Natural killer cell (primary cell): ENCODE data around the gene NUDT2. TPM values are rescaled to one million over a fixed set of nuclear protein-coding genes. Genes with fewer than 3 reads are reported as not detected.

Experiments
- ATAC-seq, 3 donors: fragments of 150-1000 bp in 2 of 3; fragments of 200-7000 bp in 1 of 3; cut with Tn5 transposase; 1 replicate in 1 of 3; 2 replicates in 2 of 3; pipeline ENCODE4 v1.10.0; 2021; ENCODE audit warnings: mild to moderate bottlenecking in 2 of 3, moderate library complexity in 2 of 3
- DNase-seq, 2 donors: peaks; one replicate each; pipeline versions ENCODE4 v3.0.0 to v3.0.0-alpha.2; 2013 to 2021; ENCODE audit warnings: mixed read lengths in 1 of 2
- H3K27ac ChIP-seq: one replicate; pipeline ENCODE4 v1.5.1; 2013; ENCODE audit warnings: mild to moderate bottlenecking, low read length
- H3K27me3 ChIP-seq: one replicate; pipeline ENCODE4 v1.6.1; 2013; ENCODE audit warnings: low read length; ENCODE audit not compliant: control insufficient read depth, insufficient read depth
- H3K36me3 ChIP-seq: one replicate; pipeline ENCODE4 v1.6.1; 2013; ENCODE audit warnings: low read length; ENCODE audit not compliant: control insufficient read depth, insufficient read depth
- H3K4me1 ChIP-seq: one replicate; pipeline ENCODE4 v1.6.1; 2013; ENCODE audit warnings: low read length; ENCODE audit not compliant: control insufficient read depth, insufficient read depth
- H3K4me3 ChIP-seq: one replicate; pipeline ENCODE4 v1.5.1; 2013; ENCODE audit warnings: low read length
- H3K9me3 ChIP-seq: one replicate; pipeline ENCODE4 v1.6.1; 2013; ENCODE audit warnings: low read length; ENCODE audit not compliant: control insufficient read depth, insufficient read depth
- H3K27ac Mint-ChIP-seq, 2 donors: one replicate each; pipeline ENCODE4 v1.8.0; 2022; ENCODE audit warnings: mild to moderate bottlenecking in 2 of 2, mixed read lengths in 2 of 2, moderate library complexity in 1 of 2
- H3K27me3 Mint-ChIP-seq, 2 donors: one replicate each; pipeline ENCODE4 v1.8.0; 2022; ENCODE audit warnings: low read depth in 2 of 2, mixed read lengths in 2 of 2
- H3K36me3 Mint-ChIP-seq: one replicate; pipeline ENCODE4 v1.8.0; 2022; ENCODE audit warnings: mixed read lengths
- H3K4me1 Mint-ChIP-seq, 2 donors: one replicate each; pipeline ENCODE4 v1.8.0; 2022; ENCODE audit warnings: mixed read lengths in 2 of 2
- H3K4me3 Mint-ChIP-seq: one replicate; pipeline ENCODE4 v1.8.0; 2022; ENCODE audit warnings: mild to moderate bottlenecking, moderate library complexity, mixed read lengths
- H3K9me3 Mint-ChIP-seq, 2 donors: one replicate each; pipeline ENCODE4 v1.8.0; 2022; ENCODE audit warnings: mixed read lengths in 2 of 2
- WGBS: methylation state at CpG from one replicate; pipeline ENCODE4 v1.1.7; 2013; ENCODE audit warnings: missing lambda C conversion rate; ENCODE audit not compliant: insufficient coverage; 5-methylcytosine and 5-hydroxymethylcytosine counted together
- intact Hi-C: fragments of 100-400 bp; cut with micrococcal nuclease; formaldehyde crosslinking; loops from one replicate; pipeline ENCODE4 v1.14.2; 2022
- total RNA-seq, 4 donors: library from RNA; stranded (reverse); fragments of 120-200 nt in 1 of 4; gene quantifications; one replicate each; pipeline versions ENCODE4 v1.2.3 to v1.2.4, GENCODE V29; 2013 to 2022
- TF ChIP-seq, protein P1 (sequence below): fragments of 200-600 bp; IDR thresholded peaks from one replicate; pipeline ENCODE4 v1.8.0; 2022; ENCODE audit warnings: antibody characterized with exemption

NUDT2 gene
- total RNA-seq, 3 donors from 2014 or later (not counting 1 experiment from before 2014, with no cell fraction given): 8.5 to 15.7 (median 9.4) TPM

- peak in 1 of 2 donors; percentile 39 for DNase-seq
- Mint-ChIP-seq H3K27me3 (peaks cover 5 to 11% of the 10 kb centered on the region in 2 donors), H3K4me3 (peak overlapping the region; percentile 87), H3K27ac (peak overlapping the region; percentile 1 to 72), H3K4me1 (peaks cover 44 to 47% of the 10 kb centered on the region in 2 donors), H3K9me3 (no peaks in the 10 kb centered on the region), H3K36me3 (no peaks in the 10 kb centered on the region)
- H3K4me1 ChIP-seq: peaks cover 44% of the 10 kb centered on the region
- peak overlapping the region; percentile 34 for H3K4me3 ChIP-seq
- TF ChIP-seq, protein P1, sequence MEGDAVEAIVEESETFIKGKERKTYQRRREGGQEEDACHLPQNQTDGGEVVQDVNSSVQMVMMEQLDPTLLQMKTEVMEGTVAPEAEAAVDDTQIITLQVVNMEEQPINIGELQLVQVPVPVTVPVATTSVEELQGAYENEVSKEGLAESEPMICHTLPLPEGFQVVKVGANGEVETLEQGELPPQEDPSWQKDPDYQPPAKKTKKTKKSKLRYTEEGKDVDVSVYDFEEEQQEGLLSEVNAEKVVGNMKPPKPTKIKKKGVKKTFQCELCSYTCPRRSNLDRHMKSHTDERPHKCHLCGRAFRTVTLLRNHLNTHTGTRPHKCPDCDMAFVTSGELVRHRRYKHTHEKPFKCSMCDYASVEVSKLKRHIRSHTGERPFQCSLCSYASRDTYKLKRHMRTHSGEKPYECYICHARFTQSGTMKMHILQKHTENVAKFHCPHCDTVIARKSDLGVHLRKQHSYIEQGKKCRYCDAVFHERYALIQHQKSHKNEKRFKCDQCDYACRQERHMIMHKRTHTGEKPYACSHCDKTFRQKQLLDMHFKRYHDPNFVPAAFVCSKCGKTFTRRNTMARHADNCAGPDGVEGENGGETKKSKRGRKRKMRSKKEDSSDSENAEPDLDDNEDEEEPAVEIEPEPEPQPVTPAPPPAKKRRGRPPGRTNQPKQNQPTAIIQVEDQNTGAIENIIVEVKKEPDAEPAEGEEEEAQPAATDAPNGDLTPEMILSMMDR: no peak
- WGBS: 26% methylated on average over 24 of the region's 24 CpGs
- ATAC-seq: no peak
- H3K27ac ChIP-seq: no peak overlapping the region
- no peaks in the 10 kb centered on the region for H3K9me3 ChIP-seq
- no peaks in the 10 kb centered on the region for H3K36me3 ChIP-seq
- intact Hi-C loops: loop anchor here (2.0 kb wide), 1 partner anchor 79 kb away; the partner anchor contains the start of genes DNAI1 and FAM219A
- H3K27me3 ChIP-seq: no peaks in the 10 kb centered on the region
These were observed 50.7 kb downstream of the NUDT2 start for GRCh38 chr9:34380034-34380510.

GRCh38 chr9:34380511-34381315, 51.3 kb downstream of the NUDT2 start:
- 3% methylated on average over 59 of the region's 59 CpGs for WGBS
- H3K9me3 ChIP-seq: no peaks in the 10 kb centered on the region
- H3K4me1 ChIP-seq: peaks cover 41% of the 10 kb centered on the region
- TF ChIP-seq, protein P1: no peak
- H3K36me3 ChIP-seq: no peaks in the 10 kb centered on the region
- Mint-ChIP-seq H3K27ac (peak overlapping the region; percentile 29 to 72), H3K36me3 (no peaks in the 10 kb centered on the region), H3K4me1 (peaks cover 41 to 43% of the 10 kb centered on the region in 2 donors), H3K27me3 (peaks cover 5 to 11% of the 10 kb centered on the region in 2 donors), H3K4me3 (peak overlapping the region; percentile 87), H3K9me3 (no peaks in the 10 kb centered on the region)
- ATAC-seq (peak; percentile 61 to 76 (median 62)), DNase-seq (peak; percentile 62 to 89)
- no peaks in the 10 kb centered on the region for H3K27me3 ChIP-seq
- intact Hi-C loops: loop anchor here (2.0 kb wide), 1 partner anchor 78 kb away; the partner anchor contains the start of genes DNAI1 and FAM219A
- H3K27ac ChIP-seq: no peak overlapping the region
- H3K4me3 ChIP-seq: peak overlapping the region; percentile 44

- Mint-ChIP-seq H3K4me1 (peaks cover 35 to 37% of the 10 kb centered on the region in 2 donors), H3K4me3 (peak overlapping the region; percentile 87), H3K27me3 (peaks cover 5 to 11% of the 10 kb centered on the region in 2 donors), H3K9me3 (no peaks in the 10 kb centered on the region), H3K27ac (peak overlapping the region; percentile 29 to 66), H3K36me3 (no peaks in the 10 kb centered on the region)
- H3K4me1 ChIP-seq: peaks cover 35% of the 10 kb centered on the region
- intact Hi-C loops: loop anchor here (2.0 kb wide), 1 partner anchor 77 kb away; the partner anchor contains the start of genes DNAI1 and FAM219A
- WGBS: 36% methylated on average over 17 of the region's 17 CpGs
- H3K27me3 ChIP-seq: no peaks in the 10 kb centered on the region
- no peaks in the 10 kb centered on the region for H3K9me3 ChIP-seq
- H3K4me3 ChIP-seq: peak overlapping the region; percentile 44
- DNase-seq: peak in 1 of 2 donors; percentile 50
- no peaks in the 10 kb centered on the region for H3K36me3 ChIP-seq
- TF ChIP-seq, protein P1: no peak
- H3K27ac ChIP-seq: no peak overlapping the region
- ATAC-seq: no peak
These were observed 52.0 kb downstream of the NUDT2 start for GRCh38 chr9:34381323-34381722.
